K562 (cell line): Measurements from ENCODE around the gene SPAG9. TPM values are rescaled to one million over a fixed set of nuclear protein-coding genes. Genes with fewer than 3 reads are reported as not detected.

ENCODE experiments used
- ATAC-seq: fragments of 200-7000 bp; cut with Tn5 transposase; 3 replicates; pipeline ENCODE4 v1.9.1; 2020; ENCODE audit warnings: moderate library complexity
- BruUV-seq: library from RNA; stranded (reverse); fragments of 400-500 nt; replicated peaks from 2 replicates; lab custom pipeline; 2021; lab: Mats Ljungman, UMichigan
- CTCF ChIA-PET: fragments of 300-600 bp; formaldehyde crosslinking; extraction: SDS; loops from one replicate; lab custom pipeline; 2021; ENCODE audit warnings: low intra/inter-chr PET ratio; lab: Yijun Ruan, JAX
- POLR2A ChIA-PET: fragments of 300-600, 350-650 bp; sonication (Branson Sonifier 250); formaldehyde crosslinking; extraction: SDS; loops from one replicate; lab custom pipeline; 2021; ENCODE audit warnings: antibody characterized with exemption, inconsistent platforms; lab: Yijun Ruan, JAX
- DNase-seq, 4 experiments: peaks; one replicate each; pipeline versions ENCODE4 v3.0.0 to v3.0.0-alpha.2; 2011 to 2018; ENCODE audit warnings: low spot score in 3 of 4, mixed read lengths in 3 of 4; ENCODE audit errors: extremely low read depth in 1 of 4
- FAIRE-seq: peaks from 2 replicates; lab custom pipeline; 2011; peaks lifted over from hg19 to GRCh38; lab: Jason Lieb, UNC
- H2AFZ ChIP-seq: 2 replicates; pipeline ENCODE4 v1.6.0; 2011; ENCODE audit warnings: low read depth, low read length, control low read depth, inconsistent platforms
- H3K27ac ChIP-seq: fragments of 200-600 bp; 3 replicates; pipeline ENCODE4 v1.8.0; 2011; ENCODE audit warnings: low read depth, mild to moderate bottlenecking, control low read depth, inconsistent platforms, low read length, moderate library complexity, mixed read lengths; ENCODE audit errors: extremely low read depth
- H3K27me3 ChIP-seq, 2 experiments: fragments of 300-600 bp in 1 of 2; 2 replicates in 1 of 2; 3 replicates in 1 of 2; pipeline versions ENCODE4 v1.6.0 to v1.8.0; 2011; ENCODE audit warnings: inconsistent platforms in 2 of 2, low read length in 2 of 2, mild to moderate bottlenecking in 1 of 2, mixed read lengths in 1 of 2, moderate library complexity in 1 of 2; ENCODE audit not compliant: control insufficient read depth in 2 of 2, insufficient read depth in 2 of 2
- H3K36me3 ChIP-seq: fragments of 300-600 bp; 3 replicates; pipeline ENCODE4 v1.8.0; 2011; ENCODE audit warnings: mild to moderate bottlenecking, low read length, inconsistent platforms; ENCODE audit not compliant: control insufficient read depth, insufficient read depth
- H3K4me1 ChIP-seq, 2 experiments: fragments of 200-600 bp in 1 of 2; replicated peaks in 1 of 2; 2 replicates in 1 of 2; 3 replicates in 1 of 2; pipeline versions ENCODE4 v1.5.1 to v1.8.0; 2011; ENCODE audit warnings: inconsistent platforms in 2 of 2, low read length in 2 of 2, mild to moderate bottlenecking in 1 of 2, mixed read lengths in 1 of 2, moderate library complexity in 1 of 2; ENCODE audit not compliant: control insufficient read depth in 2 of 2, insufficient read depth in 2 of 2
- H3K4me2 ChIP-seq: 2 replicates; pipeline ENCODE4 v1.6.1; 2011; ENCODE audit warnings: low read length, control low read depth, inconsistent platforms, mixed read lengths; ENCODE audit not compliant: insufficient read depth
- H3K4me3 ChIP-seq: fragments of 200-600 bp; sonication (generic), shearing (Covaris generic); 2 replicates; pipeline ENCODE4 v1.5.1; 2016; ENCODE audit warnings: control low read depth, inconsistent platforms
- H3K79me2 ChIP-seq: fragments of 200-600 bp; 3 replicates; pipeline ENCODE4 v1.8.0; 2011; ENCODE audit warnings: low read length, inconsistent platforms; ENCODE audit not compliant: control insufficient read depth, insufficient read depth
- H3K9ac ChIP-seq, 2 experiments: 2 replicates each; pipeline versions ENCODE4 v1.6.0 to v1.6.1; 2011; ENCODE audit warnings: low read depth in 2 of 2, low read length in 2 of 2, control low read depth in 1 of 2, inconsistent platforms in 1 of 2, mild to moderate bottlenecking in 1 of 2, mixed read lengths in 1 of 2; ENCODE audit not compliant: insufficient read depth in 1 of 2
- H3K9me1 ChIP-seq: one replicate; pipeline ENCODE4 v1.6.0; 2011; ENCODE audit warnings: inconsistent platforms, mild to moderate bottlenecking, low read length, moderate library complexity; ENCODE audit not compliant: control insufficient read depth, insufficient read depth
- H3K9me3 ChIP-seq: replicated peaks from 2 replicates; pipeline ENCODE4 v1.5.1; 2011; ENCODE audit warnings: low read depth, low read length, inconsistent platforms; ENCODE audit not compliant: control insufficient read depth, insufficient read depth
- H4K20me1 ChIP-seq: replicated peaks from 2 replicates; pipeline ENCODE4 v1.6.1; 2011; ENCODE audit warnings: low read length, inconsistent platforms, mixed read lengths; ENCODE audit not compliant: control insufficient read depth, insufficient read depth
- CREM ChIP-seq: IDR thresholded peaks from 2 replicates; pipeline ENCODE4 v1.6.1; 2014; ENCODE audit warnings: antibody characterized with exemption, low read depth
- E2F4 ChIP-seq: sonication (generic); formaldehyde crosslinking; IDR thresholded peaks from 2 replicates; pipeline ENCODE4 v1.8.0; 2022; ENCODE audit warnings: mild to moderate bottlenecking, low read depth, missing genetic modification reagents
- ELF2 ChIP-seq: fragments of 250-450 bp; sonication (Bioruptor Pico); IDR thresholded peaks from 2 replicates; pipeline ENCODE4 v1.5.0; 2021; ENCODE audit warnings: mild to moderate bottlenecking
- FOXM1 ChIP-seq, 2 experiments: fragments of 450-650 bp in 1 of 2; sonication (generic) in 1 of 2; formaldehyde crosslinking in 1 of 2; IDR thresholded peaks; 2 replicates each; pipeline versions ENCODE4 v1.6.1 to v1.9.0; 2017 to 2022; ENCODE audit warnings: low read depth in 2 of 2, mild to moderate bottlenecking in 2 of 2, missing genetic modification reagents in 1 of 2, moderate library complexity in 1 of 2
- GATAD2B ChIP-seq: fragments of 450-650 bp; IDR thresholded peaks from 2 replicates; pipeline ENCODE4 v1.6.1; 2017; ENCODE audit warnings: mild to moderate bottlenecking, borderline replicate concordance
- JUN ChIP-seq, 2 experiments: sonication (generic) in 1 of 2; formaldehyde crosslinking in 1 of 2; IDR thresholded peaks; 2 replicates each; pipeline versions ENCODE4 v1.6.1 to v1.8.0; 2012 to 2022; ENCODE audit warnings: borderline replicate concordance in 2 of 2, mild to moderate bottlenecking in 2 of 2, improper control_type of control experiment in 1 of 2, low read depth in 1 of 2, low read length in 1 of 2, missing genetic modification reagents in 1 of 2
- NONO ChIP-seq, 2 experiments: fragments of 200-400 bp in 1 of 2; fragments of 450-650 bp in 1 of 2; formaldehyde crosslinking in 1 of 2; IDR thresholded peaks; 2 replicates each; pipeline ENCODE4 v1.6.1; 2017; ENCODE audit warnings: low read depth in 2 of 2, mild to moderate bottlenecking in 2 of 2, moderate library complexity in 2 of 2, low read length in 1 of 2
- ZNF445 ChIP-seq: fragments of 250-450 bp; sonication (Bioruptor Pico); IDR thresholded peaks from 2 replicates; pipeline ENCODE4 v1.4.0; 2020; ENCODE audit warnings: low read depth, mild to moderate bottlenecking, moderate library complexity
- ZNF695 ChIP-seq: fragments of 450-650 bp; formaldehyde crosslinking; IDR thresholded peaks from 2 replicates; pipeline ENCODE4 v1.4.0; 2020; ENCODE audit warnings: mild to moderate bottlenecking, moderate library complexity
- ZNF785 ChIP-seq: fragments of 250-450 bp; sonication (Bioruptor Pico); IDR thresholded peaks from 2 replicates; pipeline ENCODE4 v1.4.0; 2020; ENCODE audit warnings: mild to moderate bottlenecking
- WGBS: fragments of 100-300 bp; shearing (Covaris generic); methylation state at CpG from one replicate; pipeline ENCODE4 v1.1.6; 2016; ENCODE audit warnings: low coverage, mixed read lengths; ENCODE audit not compliant: insufficient coverage; ENCODE audit errors: missing lambda C conversion rate; 5-methylcytosine and 5-hydroxymethylcytosine counted together
- in situ Hi-C: fragments of 300-500 bp; cut with MboI; formaldehyde crosslinking; loops from 4 replicates; pipeline ENCODE4 v1.15.0; 2018; ENCODE audit warnings: inconsistent platforms, mixed read lengths
- intact Hi-C: fragments of 100-400 bp; cut with micrococcal nuclease; formaldehyde crosslinking; loops from 2 replicates; pipeline ENCODE4 v1.14.2; 2022
- polyA plus RNA-seq, 8 experiments: library from polyadenylated mRNA; depleted of rRNA in 4 of 8; stranded (reverse) in 5 of 8; unstranded in 3 of 8; fragments of >200 nt; fragmentation: Nextera tagmentation in 2 of 8; fragmentation: Illumina TruSeq in 1 of 8; extraction: Ambion mirVana in 2 of 8; extraction: Trizol in 1 of 8; gene quantifications; 2 replicates each; pipeline versions ENCODE4 v1.2.1 to v1.2.3, GENCODE V29; 2011 to 2014; ENCODE audit warnings: inconsistent platforms in 1 of 8, missing spikeins in 1 of 8
- total RNA-seq, 7 experiments: library from RNA; depleted of rRNA in 6 of 7; stranded (reverse); fragments of >200 nt in 6 of 7; fragmentation: Illumina TruSeq in 2 of 7; extraction: Trizol in 2 of 7; gene quantifications; 2 replicates each; pipeline versions ENCODE4 v1.2.1 to v1.2.3, GENCODE V29; 2011 to 2021; ENCODE audit warnings: low replicate concordance in 1 of 7

Gene SPAG9
- total and polyA plus RNA-seq, 9 of the 15 experiments (the other 6 are each of a cell fraction or from before 2014, with no cell fraction given): 12.2 to 99.2 (median 58.2) TPM

- TF ChIP-seq ZNF445 (no peak), CREM (peak; percentile 28; the same call in 1 of the 2 replicates), NONO (IDR thresholded peaks at IDR 0.05; ENCODE audit: low read depth in 2 of 2, low read length in 1 of 2) (peak in 1 of 2 experiments; percentile 48; a peak in 1 of 4 replicates)
Measured at GRCh38 chr17:51120357-51120738, 320 bp downstream of the SPAG9 start (continued).

- intact Hi-C loops: no loop called here
- ChIA-PET POLR2A (interaction anchor here (0.6 to 2.3 kb wide), 12 partner anchors 8 to 267 kb away, joined by 3 to 8 read pairs (median 4); partner anchors contain the start of gene NME1), CTCF (interaction anchor here (1.1 to 2.2 kb wide), 2 partner anchors 33 to 63 kb away, joined by 3 to 14 read pairs; partner anchors contain the start of gene NME1)
- H4K20me1 ChIP-seq: peaks cover 21% of the 10 kb centered on the region; the same call in 1 of the 2 replicates
- peak overlapping the region; percentile 96 for H3K27ac ChIP-seq
- no peaks in the 10 kb centered on the region for H3K9me1 ChIP-seq
- H3K4me3 ChIP-seq: peak overlapping the region; percentile 97
- in situ Hi-C loops: no loop called here
- peak overlapping the region; percentile 66 for H2AFZ ChIP-seq
- H3K27me3 ChIP-seq: no peaks in the 10 kb centered on the region
- WGBS: under 1% methylated on average over 32 of the region's 49 CpGs
- DNase-seq (peak in 2 of 4 experiments; percentile 27 to 68), FAIRE-seq (peak; percentile 75), ATAC-seq (peak; percentile 45)
- peaks cover 12 to 25% of the 10 kb centered on the region in 2 experiments for H3K4me1 ChIP-seq
- peak overlapping the region; percentile 84 to 100 for H3K9ac ChIP-seq
- H3K36me3 ChIP-seq: peaks cover 14% of the 10 kb centered on the region; the same call in 2 of the 3 replicates
- BruUV-seq: TSS peak; percentile 54
- peaks cover 62% of the 10 kb centered on the region for H3K79me2 ChIP-seq
- no peaks in the 10 kb centered on the region for H3K9me3 ChIP-seq
- H3K4me2 ChIP-seq: peak overlapping the region; percentile 88
- TF ChIP-seq JUN (IDR thresholded peaks at IDR 0.05; ENCODE audit: borderline replicate concordance, low read depth, low read length) (0 out of 2 replicates have a peak, but pooled peaks have one; percentile 14), JUN (CRISPR knock-in tag; IDR thresholded peaks at IDR 0.05; ENCODE audit: borderline replicate concordance) (no peak), ZNF695 (CRISPR knock-in tag) (no peak), ZNF785 (CRISPR knock-in tag) (no peak), FOXM1 (IDR thresholded peaks at IDR 0.05; ENCODE audit: low read depth) (no peak), FOXM1 (CRISPR knock-in tag; IDR thresholded peaks at IDR 0.05; ENCODE audit: low read depth) (no peak), E2F4 (CRISPR knock-in tag) (no peak), GATAD2B (no peak), ELF2 (CRISPR knock-in tag) (0 out of 2 replicates have a peak, but pooled peaks have one; percentile 50)
Measured at GRCh38 chr17:51119415-51120356, 982 bp downstream of the SPAG9 start.
